ENCODE results near the gene ANKRD31. TPM values are rescaled to one million over a fixed set of nuclear protein-coding genes. Genes with fewer than 3 reads are reported as not detected.
"Not testable (repeated sequence)": the region's sequence is repeated elsewhere in the genome, so short reads cannot be mapped to it uniquely, and the experiment has no call there.

Gene ANKRD31
- total RNA-seq, 1 donor from 2014 or later, result 0.11 TPM

DNA sequence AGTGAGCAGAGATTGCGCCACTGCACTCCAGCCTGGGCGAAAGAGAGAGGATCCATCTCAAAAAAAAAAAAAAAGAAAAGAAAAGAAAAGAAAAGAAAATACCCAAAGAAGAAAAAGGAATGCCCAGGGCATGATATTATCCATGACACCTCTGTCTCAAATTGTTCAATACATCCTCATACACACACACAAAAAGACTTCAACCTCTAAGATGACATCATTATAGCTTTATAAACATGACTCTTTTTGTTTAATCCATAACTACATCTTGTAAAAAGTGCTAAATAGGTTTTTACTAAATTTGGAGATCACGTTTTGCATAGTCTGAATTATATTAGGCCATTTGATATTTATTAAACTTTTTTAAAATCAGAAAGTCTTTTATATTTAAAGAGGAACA, 33.1 kb downstream of the ANKRD31 start:
- no peak for DNase-seq (ENCODE audit: low spot score)
- Mint-ChIP-seq H3K27me3 (ENCODE audit: low read depth) (no peaks in the 10 kb centered on the region), H3K4me1 (ENCODE audit: low read depth) (no peaks in the 10 kb centered on the region), H3K27ac (no peak overlapping the region), H3K9me3 (no peaks in the 10 kb centered on the region), H3K36me3 (ENCODE audit: low read depth) (no peaks in the 10 kb centered on the region), H3K4me3 (ENCODE audit: low read depth) (no peak overlapping the region)
- intact Hi-C loops (cut with micrococcal nuclease), result no loop called here

DNA sequence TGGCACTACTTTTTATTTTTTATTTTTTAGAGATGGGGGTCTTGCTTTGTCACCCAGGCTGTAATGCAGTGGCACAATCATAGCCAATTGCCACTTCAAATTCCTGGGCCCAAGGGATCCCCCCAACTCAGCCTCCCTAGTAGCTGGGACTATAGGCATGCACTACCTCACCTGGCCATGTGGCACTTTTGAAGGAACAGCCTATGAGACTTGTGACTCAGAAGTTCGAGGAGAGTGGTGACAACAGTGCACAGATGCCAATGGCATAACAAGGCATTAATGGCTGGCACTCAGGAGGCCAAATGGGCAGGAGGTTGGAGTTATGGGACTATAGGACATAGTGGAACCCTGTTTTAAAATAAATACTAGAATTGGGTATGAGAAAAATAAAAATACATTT, 33.7 kb downstream of the ANKRD31 start:
- Mint-ChIP-seq H3K9me3 (no peaks in the 10 kb centered on the region), H3K4me1 (ENCODE audit: low read depth) (no peaks in the 10 kb centered on the region), H3K27me3 (ENCODE audit: low read depth) (no peaks in the 10 kb centered on the region), H3K36me3 (ENCODE audit: low read depth) (no peaks in the 10 kb centered on the region), H3K27ac (no peak overlapping the region), H3K4me3 (ENCODE audit: low read depth) (no peak overlapping the region)
- no peak for DNase-seq (ENCODE audit: low spot score)
- intact Hi-C loops (cut with micrococcal nuclease), result no loop called here

- intact Hi-C loops (cut with micrococcal nuclease), result no loop called here
- H3K27me3 Mint-ChIP-seq (ENCODE audit: low read depth), result no peaks in the 10 kb centered on the region
- no peaks in the 10 kb centered on the region for H3K4me1 Mint-ChIP-seq (ENCODE audit: low read depth)
- H3K27ac Mint-ChIP-seq, result no peak overlapping the region
- DNase-seq (ENCODE audit: low spot score), result no peak
- H3K9me3 Mint-ChIP-seq, result no peaks in the 10 kb centered on the region
- no peaks in the 10 kb centered on the region for H3K36me3 Mint-ChIP-seq (ENCODE audit: low read depth)
- H3K4me3 Mint-ChIP-seq (ENCODE audit: low read depth), result no peak overlapping the region
These were observed 35.9 kb downstream of the ANKRD31 start for GRCh38 chr5:75200776-75201175.

DNA sequence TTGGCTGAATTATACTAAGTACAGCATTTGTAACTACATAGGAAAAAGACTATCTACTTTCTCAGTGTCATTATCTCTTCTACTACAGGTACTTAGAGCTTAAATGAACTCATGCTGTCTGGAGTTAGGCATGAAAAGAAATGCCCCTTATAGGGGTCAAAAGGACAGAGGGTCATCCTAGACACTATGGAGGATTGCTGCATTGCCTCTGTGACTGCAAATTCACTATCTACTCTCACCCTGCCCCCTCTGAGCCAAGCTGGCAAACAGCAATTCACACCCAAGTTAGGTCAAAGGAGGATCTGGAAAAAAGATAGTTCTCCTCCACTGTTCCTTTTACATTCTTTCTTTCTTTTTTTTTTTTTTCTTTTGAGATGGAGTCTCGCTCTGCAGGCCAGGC, 36.7 kb downstream of the ANKRD31 start:
- intact Hi-C loops (cut with micrococcal nuclease), result no loop called here
- H3K36me3 Mint-ChIP-seq (ENCODE audit: low read depth), result no peaks in the 10 kb centered on the region
- no peak overlapping the region for H3K4me3 Mint-ChIP-seq (ENCODE audit: low read depth)
- DNase-seq (ENCODE audit: low spot score), result no peak
- H3K27ac Mint-ChIP-seq, result no peak overlapping the region
- no peaks in the 10 kb centered on the region for H3K9me3 Mint-ChIP-seq
- H3K27me3 Mint-ChIP-seq (ENCODE audit: low read depth), result no peaks in the 10 kb centered on the region
- no peaks in the 10 kb centered on the region for H3K4me1 Mint-ChIP-seq (ENCODE audit: low read depth)

DNA sequence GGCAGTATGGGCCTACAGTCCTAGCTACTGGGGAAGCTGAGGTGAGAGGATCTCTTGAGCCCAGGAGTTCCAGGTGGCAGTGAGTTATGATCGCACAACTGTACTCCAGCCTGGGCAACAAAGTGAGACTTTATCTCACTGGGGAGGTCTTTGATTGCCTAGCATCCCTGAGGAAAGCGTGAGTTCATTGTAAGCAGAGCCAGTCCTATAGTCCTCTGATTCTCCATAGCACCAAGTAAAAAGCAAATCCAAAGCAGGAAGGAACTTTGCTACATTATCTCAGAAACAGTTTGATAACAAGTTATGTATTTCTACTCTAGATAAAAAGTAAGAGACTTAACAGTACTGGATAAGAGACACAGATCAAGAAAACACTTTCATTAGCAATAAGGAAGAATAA, 37.6 kb downstream of the ANKRD31 start:
- DNase-seq (ENCODE audit: low spot score), result no peak
- no peak overlapping the region for H3K27ac Mint-ChIP-seq
- no peaks in the 10 kb centered on the region for H3K9me3 Mint-ChIP-seq
- no peaks in the 10 kb centered on the region for H3K27me3 Mint-ChIP-seq (ENCODE audit: low read depth)
- intact Hi-C loops (cut with micrococcal nuclease), result no loop called here
- no peak overlapping the region for H3K4me3 Mint-ChIP-seq (ENCODE audit: low read depth)
- H3K4me1 Mint-ChIP-seq (ENCODE audit: low read depth), result no peaks in the 10 kb centered on the region
- no peaks in the 10 kb centered on the region for H3K36me3 Mint-ChIP-seq (ENCODE audit: low read depth)

DNA sequence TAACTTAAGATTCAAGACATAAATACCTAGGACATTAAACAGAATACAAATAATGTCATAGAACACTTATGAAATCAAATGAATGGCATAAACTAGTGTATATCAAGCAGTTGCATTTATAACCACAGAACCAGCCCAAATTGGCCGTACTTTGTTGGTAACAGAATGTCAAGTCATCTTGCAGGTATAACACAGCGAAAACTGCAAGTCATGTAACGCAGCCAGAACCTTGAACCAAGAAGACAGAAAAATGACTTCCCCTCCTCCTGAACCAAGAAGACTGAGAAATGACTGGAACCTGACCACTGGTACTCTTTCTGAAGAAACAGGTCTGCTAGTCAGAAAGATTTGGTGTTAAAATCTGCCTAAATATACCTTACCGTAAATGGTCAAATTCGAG, 38.9 kb downstream of the ANKRD31 start:
- intact Hi-C loops (cut with micrococcal nuclease), result no loop called here
- no peak overlapping the region for H3K4me3 Mint-ChIP-seq (ENCODE audit: low read depth)
- H3K27ac Mint-ChIP-seq, result no peak overlapping the region
- no peaks in the 10 kb centered on the region for H3K27me3 Mint-ChIP-seq (ENCODE audit: low read depth)
- DNase-seq (ENCODE audit: low spot score), result no peak
- H3K9me3 Mint-ChIP-seq, result no peaks in the 10 kb centered on the region
- peaks cover 4% of the 10 kb centered on the region for H3K4me1 Mint-ChIP-seq (ENCODE audit: low read depth)
- no peaks in the 10 kb centered on the region for H3K36me3 Mint-ChIP-seq (ENCODE audit: low read depth)

DNA sequence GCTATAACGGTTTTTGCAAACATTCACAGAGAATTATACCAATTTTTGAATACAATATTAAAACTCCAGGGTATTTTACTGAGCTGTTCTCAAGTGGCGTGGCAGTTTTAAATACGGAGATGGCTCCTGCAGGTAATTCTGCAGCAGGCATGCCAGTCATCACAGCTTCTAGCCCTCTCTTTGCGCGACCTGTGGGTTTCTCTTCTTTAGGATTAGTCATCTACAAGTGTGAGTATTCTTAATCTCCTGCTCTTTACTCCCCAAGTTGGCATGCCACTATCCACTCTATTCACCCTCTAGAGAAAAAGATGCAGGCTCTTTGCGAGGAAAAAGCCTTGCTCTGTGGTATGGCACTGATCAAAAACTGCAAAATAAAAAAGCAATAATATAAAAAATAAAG, 43.9 kb downstream of the ANKRD31 start:
- H3K36me3 Mint-ChIP-seq (ENCODE audit: low read depth), result no peaks in the 10 kb centered on the region
- H3K4me3 Mint-ChIP-seq (ENCODE audit: low read depth), result no peak overlapping the region
- peaks cover 4% of the 10 kb centered on the region for H3K4me1 Mint-ChIP-seq (ENCODE audit: low read depth)
- no peaks in the 10 kb centered on the region for H3K9me3 Mint-ChIP-seq
- intact Hi-C loops (cut with micrococcal nuclease), result no loop called here
- no peak overlapping the region for H3K27ac Mint-ChIP-seq
- DNase-seq (ENCODE audit: low spot score), result no peak
- H3K27me3 Mint-ChIP-seq (ENCODE audit: low read depth), result no peaks in the 10 kb centered on the region

- H3K4me1 Mint-ChIP-seq (ENCODE audit: low read depth), result peaks cover 4% of the 10 kb centered on the region
- H3K9me3 Mint-ChIP-seq, result no peaks in the 10 kb centered on the region
- no peak for DNase-seq (ENCODE audit: low spot score)
- no peaks in the 10 kb centered on the region for H3K27me3 Mint-ChIP-seq (ENCODE audit: low read depth)
- H3K27ac Mint-ChIP-seq, result no peak overlapping the region
- H3K4me3 Mint-ChIP-seq (ENCODE audit: low read depth), result no peak overlapping the region
- intact Hi-C loops (cut with micrococcal nuclease), result no loop called here
- H3K36me3 Mint-ChIP-seq (ENCODE audit: low read depth), result no peaks in the 10 kb centered on the region
These were observed 44.4 kb downstream of the ANKRD31 start for GRCh38 chr5:75192264-75192663.

DNA sequence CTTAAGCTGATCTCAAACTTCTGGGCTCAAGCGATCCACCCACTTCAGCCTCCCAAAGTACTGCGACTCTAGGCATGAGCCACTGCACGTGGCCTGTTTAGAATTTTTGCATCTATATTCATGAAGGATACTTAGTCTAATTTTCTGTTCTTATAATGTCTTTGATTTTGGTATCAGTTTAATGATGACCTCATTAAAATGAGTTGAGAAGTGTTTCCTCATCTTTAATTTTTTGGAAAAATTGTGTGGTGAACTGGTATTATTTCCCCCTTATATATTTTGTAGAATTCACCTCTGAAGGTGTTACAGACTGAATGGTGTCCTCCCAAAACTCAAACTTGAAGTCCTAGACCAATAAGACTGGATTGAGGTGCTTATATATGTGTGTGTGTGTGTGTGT, 46.5 kb downstream of the ANKRD31 start:
- H3K27me3 Mint-ChIP-seq (ENCODE audit: low read depth), result no peaks in the 10 kb centered on the region
- no peak for DNase-seq (ENCODE audit: low spot score)
- intact Hi-C loops (cut with micrococcal nuclease), result no loop called here
- peaks cover 4% of the 10 kb centered on the region for H3K4me1 Mint-ChIP-seq (ENCODE audit: low read depth)
- no peaks in the 10 kb centered on the region for H3K9me3 Mint-ChIP-seq
- no peaks in the 10 kb centered on the region for H3K36me3 Mint-ChIP-seq (ENCODE audit: low read depth)
- no peak overlapping the region for H3K27ac Mint-ChIP-seq
- no peak overlapping the region for H3K4me3 Mint-ChIP-seq (ENCODE audit: low read depth)

DNA sequence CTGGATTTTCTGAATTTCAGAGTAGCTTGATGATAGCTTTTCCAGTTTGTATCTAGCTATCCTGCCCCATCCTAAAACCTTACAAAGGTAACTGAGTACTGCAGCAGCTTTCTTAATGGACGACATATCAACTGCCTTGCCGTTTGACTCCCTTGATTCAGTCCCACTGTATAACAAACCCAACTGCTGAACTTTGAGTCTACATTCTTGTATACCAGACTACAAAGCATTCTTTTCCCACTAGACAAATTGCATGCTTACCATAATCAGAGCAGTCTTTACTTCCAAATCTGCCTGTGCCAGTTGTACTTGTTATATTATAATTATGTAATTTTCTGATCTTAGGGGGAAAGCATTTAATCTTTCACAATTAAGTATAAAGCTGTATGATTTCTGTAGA, 47.3 kb downstream of the ANKRD31 start:
- no peaks in the 10 kb centered on the region for H3K9me3 Mint-ChIP-seq
- no peak for DNase-seq (ENCODE audit: low spot score)
- no peaks in the 10 kb centered on the region for H3K27me3 Mint-ChIP-seq (ENCODE audit: low read depth)
- no peaks in the 10 kb centered on the region for H3K36me3 Mint-ChIP-seq (ENCODE audit: low read depth)
- H3K4me1 Mint-ChIP-seq (ENCODE audit: low read depth), result peaks cover 4% of the 10 kb centered on the region
- H3K27ac Mint-ChIP-seq, result no peak overlapping the region
- H3K4me3 Mint-ChIP-seq (ENCODE audit: low read depth), result no peak overlapping the region
- intact Hi-C loops (cut with micrococcal nuclease), result no loop called here

DNA sequence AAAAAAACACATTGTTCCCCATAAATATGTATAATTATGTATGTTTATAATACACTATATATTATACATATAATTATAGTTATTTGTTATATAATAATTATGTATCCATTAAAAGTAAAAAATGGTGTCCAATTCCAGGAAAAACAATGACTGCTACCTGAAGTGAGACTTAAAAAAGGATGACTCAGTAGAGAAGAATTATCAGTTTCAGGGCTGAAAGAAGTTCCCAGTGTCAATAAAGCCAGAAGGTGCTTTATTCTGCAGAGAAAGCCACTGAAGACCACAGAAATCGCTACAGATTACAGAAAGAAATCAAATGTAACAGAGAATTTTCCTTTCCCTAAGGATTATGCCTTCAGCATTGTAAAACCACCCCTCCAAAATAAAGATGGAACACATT, 50.9 kb downstream of the ANKRD31 start:
- H3K4me1 Mint-ChIP-seq (ENCODE audit: low read depth), result peaks cover 6% of the 10 kb centered on the region
- no peak for DNase-seq (ENCODE audit: low spot score)
- H3K27ac Mint-ChIP-seq, result no peak overlapping the region
- peaks cover 7% of the 10 kb centered on the region for H3K9me3 Mint-ChIP-seq
- no peaks in the 10 kb centered on the region for H3K27me3 Mint-ChIP-seq (ENCODE audit: low read depth)
- intact Hi-C loops (cut with micrococcal nuclease), result no loop called here
- H3K36me3 Mint-ChIP-seq (ENCODE audit: low read depth), result no peaks in the 10 kb centered on the region
- no peak overlapping the region for H3K4me3 Mint-ChIP-seq (ENCODE audit: low read depth)

- intact Hi-C loops (cut with micrococcal nuclease); H3K4me1 Mint-ChIP-seq (ENCODE audit: low read depth); H3K27ac Mint-ChIP-seq; DNase-seq (ENCODE audit: low spot score); H3K4me3 Mint-ChIP-seq (ENCODE audit: low read depth); H3K27me3 Mint-ChIP-seq (ENCODE audit: low read depth); H3K36me3 Mint-ChIP-seq (ENCODE audit: low read depth): not testable (repeated sequence)
- H3K9me3 Mint-ChIP-seq, result peaks cover 19% of the 10 kb centered on the region
These were observed 60.7 kb downstream of the ANKRD31 start for GRCh38 chr5:75176009-75176408.

GRCh38 chr5:75174872-75175271, 61.8 kb downstream of the ANKRD31 start:
- intact Hi-C loops (cut with micrococcal nuclease); H3K36me3 Mint-ChIP-seq (ENCODE audit: low read depth); DNase-seq (ENCODE audit: low spot score); H3K27me3 Mint-ChIP-seq (ENCODE audit: low read depth); H3K4me3 Mint-ChIP-seq (ENCODE audit: low read depth); H3K27ac Mint-ChIP-seq; H3K4me1 Mint-ChIP-seq (ENCODE audit: low read depth): not testable (repeated sequence)
- peaks cover 19% of the 10 kb centered on the region for H3K9me3 Mint-ChIP-seq

DNA sequence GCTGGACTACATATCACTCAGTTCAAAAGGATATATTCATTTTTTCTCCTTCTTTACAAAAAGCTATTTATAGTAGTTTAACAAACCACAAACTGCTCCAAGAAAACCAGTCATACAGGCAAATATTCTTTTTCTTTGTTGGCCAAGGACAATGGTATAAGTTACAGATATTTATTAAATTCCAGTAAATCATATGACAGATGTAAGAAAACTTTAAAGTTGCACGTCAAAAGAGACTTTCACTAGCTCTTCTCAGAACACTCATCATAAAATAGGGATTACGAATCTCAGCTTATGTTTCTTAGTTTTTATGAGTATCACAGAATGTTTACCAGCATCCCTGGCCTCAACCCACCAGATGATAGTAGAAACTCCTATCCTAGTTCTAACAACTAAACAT, 67.2 kb downstream of the ANKRD31 start:
- H3K4me1 Mint-ChIP-seq (ENCODE audit: low read depth), result no peaks in the 10 kb centered on the region
- no peaks in the 10 kb centered on the region for H3K36me3 Mint-ChIP-seq (ENCODE audit: low read depth)
- intact Hi-C loops (cut with micrococcal nuclease), result no loop called here
- H3K9me3 Mint-ChIP-seq, result peaks cover 14% of the 10 kb centered on the region
- DNase-seq (ENCODE audit: low spot score), result no peak
- H3K27ac Mint-ChIP-seq, result no peak overlapping the region
- H3K4me3 Mint-ChIP-seq (ENCODE audit: low read depth), result no peak overlapping the region
- no peaks in the 10 kb centered on the region for H3K27me3 Mint-ChIP-seq (ENCODE audit: low read depth)

Measured in activated T-helper 2 cell treated with anti-CD3 and anti-CD28 coated beads, Interferon-gamma antibody, Interleukin-2, Interleukin-4, amounts not matched to agents 10 μg/mL and 5 μg/mL and 100 μg/mL, durations not matched to agents 14 hours and 24 hours and 36 hours (primary cell).